ENCODE measurements around the gene NUTM2F. TPM values are rescaled to one million over a fixed set of nuclear protein-coding genes. Genes with fewer than 3 reads are reported as not detected.
"Not testable (repeated sequence)": the region's sequence is repeated elsewhere in the genome, so short reads cannot be mapped to it uniquely, and the experiment has no call there.

The NUTM2F gene, protein sequence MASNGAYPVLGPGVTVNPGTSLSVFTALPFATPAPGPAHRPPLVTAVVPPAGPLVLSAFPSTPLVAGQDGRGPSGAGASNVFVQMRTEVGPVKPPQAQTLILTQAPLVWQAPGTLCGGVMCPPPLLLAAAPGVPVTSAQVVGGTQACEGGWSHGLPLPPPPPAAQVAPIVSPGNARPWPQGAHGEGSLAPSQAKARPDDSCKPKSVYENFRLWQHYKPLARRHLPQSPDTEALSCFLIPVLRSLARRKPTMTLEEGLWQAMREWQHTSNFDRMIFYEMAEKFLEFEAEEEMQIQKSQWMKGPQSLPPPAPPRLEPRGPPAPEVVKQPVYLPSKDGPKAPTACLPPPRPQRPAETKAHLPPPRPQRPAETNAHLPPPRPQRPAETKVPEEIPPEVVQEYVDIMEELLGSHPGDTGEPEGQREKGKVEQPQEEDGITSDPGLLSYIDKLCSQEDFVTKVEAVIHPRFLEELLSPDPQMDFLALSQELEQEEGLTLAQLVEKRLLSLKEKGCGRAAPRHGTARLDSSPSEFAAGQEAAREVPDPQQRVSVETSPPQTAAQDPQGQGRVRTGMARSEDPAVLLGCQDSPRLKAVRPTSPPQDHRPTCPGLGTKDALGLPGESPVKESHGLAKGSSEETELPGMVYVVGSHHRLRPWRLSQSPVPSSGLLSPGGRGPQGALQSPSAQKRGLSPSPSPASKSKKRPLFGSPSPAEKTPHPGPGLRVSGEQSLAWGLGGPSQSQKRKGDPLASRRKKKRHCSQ
- not detected for total RNA-seq
- total RNA-seq (2013), result not detected
- total RNA-seq, result 0 to 0.05 (median 0) reads per million in 29 experiments

DNA sequence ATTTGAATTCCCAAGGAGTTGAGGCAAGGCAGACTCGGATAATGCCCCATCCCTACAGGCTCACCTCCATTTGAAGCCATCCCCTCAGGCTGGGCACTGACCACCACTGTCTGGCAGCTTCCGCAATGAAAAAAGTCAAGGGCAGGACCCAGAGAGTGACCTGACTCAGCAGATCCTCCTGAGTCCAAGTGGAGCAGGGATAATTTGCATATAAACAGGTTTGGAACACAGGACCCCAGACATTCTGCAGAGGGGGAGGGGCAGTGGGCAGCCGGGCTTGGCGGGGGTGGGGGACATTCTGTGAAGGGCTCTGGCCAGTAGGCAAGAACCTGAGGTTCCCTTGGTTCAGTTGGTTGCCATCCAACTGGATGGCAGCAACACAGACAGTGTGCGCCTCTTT, at the start of gene NUTM2F:
NUTM2F (minus strand) TSS at position 101 of the 400 bp plus-strand sequence; CDS start at position 80, 21 bp downstream.
- DNase-seq; ATAC-seq (replicated peaks in 1 of 4); H3K36me3 ChIP-seq (ENCODE audit: control insufficient read depth in 2 of 2, extremely low read depth in 1 of 2, insufficient read depth in 1 of 2, low read length in 1 of 2); H3K27me3 ChIP-seq (replicated peaks in 1 of 2; ENCODE audit: control insufficient read depth in 2 of 2, extremely low read depth in 1 of 2, insufficient read depth in 2 of 2, low read length in 1 of 2); H3K4me3 Mint-ChIP-seq; H3K27ac ChIP-seq (ENCODE audit: low read length); POLR2A ChIA-PET; H3K4me3 ChIP-seq (ENCODE audit: control insufficient read depth in 1 of 2, extremely low read depth in 1 of 2, low read length in 1 of 2); H3K36me3 Mint-ChIP-seq; H3K9me3 Mint-ChIP-seq; H3K4me1 Mint-ChIP-seq; H3K27ac Mint-ChIP-seq; H3K27me3 Mint-ChIP-seq; CTCF ChIA-PET; H3K9me3 ChIP-seq; H3K4me1 ChIP-seq (ENCODE audit: control insufficient read depth in 1 of 2, extremely low read depth in 1 of 2, insufficient read depth in 2 of 2, low read length in 2 of 2): not testable (repeated sequence)
- WGBS (ENCODE audit: insufficient coverage), result no CpG with 5 or more reads among the region's 5 CpGs

DNA sequence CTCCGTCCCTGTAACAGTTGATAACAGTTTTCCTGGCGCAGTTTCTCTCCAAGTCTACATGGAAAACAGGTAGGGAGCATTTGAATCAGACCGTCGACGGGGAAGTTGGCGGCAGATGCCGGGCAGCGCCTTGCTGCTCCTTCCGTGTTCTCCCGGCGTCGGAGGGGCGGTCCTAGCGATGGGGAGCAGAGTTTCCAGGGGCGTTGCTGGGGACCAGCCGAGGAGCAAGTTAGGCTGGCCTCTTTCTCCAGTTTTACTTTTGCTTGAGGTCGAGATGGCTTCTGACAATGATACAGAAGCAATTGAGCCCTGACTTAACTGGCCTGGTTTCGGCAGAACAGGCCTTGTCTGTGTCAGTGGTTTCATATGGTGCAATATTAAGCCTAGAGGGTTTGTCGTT, 46.8 kb upstream of the NUTM2F start:
- H3K36me3 Mint-ChIP-seq; CTCF ChIA-PET; H3K36me3 ChIP-seq (ENCODE audit: control insufficient read depth in 2 of 2, extremely low read depth in 1 of 2, insufficient read depth in 1 of 2, low read length in 1 of 2); H3K9me3 ChIP-seq; H3K9me3 Mint-ChIP-seq; H3K27me3 Mint-ChIP-seq; POLR2A ChIA-PET; H3K27me3 ChIP-seq (replicated peaks in 1 of 2; ENCODE audit: control insufficient read depth in 2 of 2, extremely low read depth in 1 of 2, insufficient read depth in 2 of 2, low read length in 1 of 2); H3K4me1 ChIP-seq (ENCODE audit: control insufficient read depth in 1 of 2, extremely low read depth in 1 of 2, insufficient read depth in 2 of 2, low read length in 2 of 2); H3K27ac ChIP-seq (ENCODE audit: low read length): not testable (repeated sequence)
- Mint-ChIP-seq H3K4me3 (peak overlapping the region; percentile 85 to 87 (median 86)), H3K4me1 (peaks cover 5 to 18% (median 18%) of the 10 kb centered on the region in 3 donors), H3K27ac (peak overlapping the region; percentile 79 to 80)
- ATAC-seq (replicated peaks in 1 of 4) (peak in 1 of 4 experiments; percentile 20), DNase-seq (peak in 6 of 35 experiments; percentile 0 to 14 (median 4))
- peak overlapping the region in 1 of 2 donors; percentile 43 for H3K4me3 ChIP-seq (ENCODE audit: control insufficient read depth in 1 of 2, extremely low read depth in 1 of 2, low read length in 1 of 2)
- no CpG with 5 or more reads among the region's 19 CpGs for WGBS (ENCODE audit: insufficient coverage)

DNA sequence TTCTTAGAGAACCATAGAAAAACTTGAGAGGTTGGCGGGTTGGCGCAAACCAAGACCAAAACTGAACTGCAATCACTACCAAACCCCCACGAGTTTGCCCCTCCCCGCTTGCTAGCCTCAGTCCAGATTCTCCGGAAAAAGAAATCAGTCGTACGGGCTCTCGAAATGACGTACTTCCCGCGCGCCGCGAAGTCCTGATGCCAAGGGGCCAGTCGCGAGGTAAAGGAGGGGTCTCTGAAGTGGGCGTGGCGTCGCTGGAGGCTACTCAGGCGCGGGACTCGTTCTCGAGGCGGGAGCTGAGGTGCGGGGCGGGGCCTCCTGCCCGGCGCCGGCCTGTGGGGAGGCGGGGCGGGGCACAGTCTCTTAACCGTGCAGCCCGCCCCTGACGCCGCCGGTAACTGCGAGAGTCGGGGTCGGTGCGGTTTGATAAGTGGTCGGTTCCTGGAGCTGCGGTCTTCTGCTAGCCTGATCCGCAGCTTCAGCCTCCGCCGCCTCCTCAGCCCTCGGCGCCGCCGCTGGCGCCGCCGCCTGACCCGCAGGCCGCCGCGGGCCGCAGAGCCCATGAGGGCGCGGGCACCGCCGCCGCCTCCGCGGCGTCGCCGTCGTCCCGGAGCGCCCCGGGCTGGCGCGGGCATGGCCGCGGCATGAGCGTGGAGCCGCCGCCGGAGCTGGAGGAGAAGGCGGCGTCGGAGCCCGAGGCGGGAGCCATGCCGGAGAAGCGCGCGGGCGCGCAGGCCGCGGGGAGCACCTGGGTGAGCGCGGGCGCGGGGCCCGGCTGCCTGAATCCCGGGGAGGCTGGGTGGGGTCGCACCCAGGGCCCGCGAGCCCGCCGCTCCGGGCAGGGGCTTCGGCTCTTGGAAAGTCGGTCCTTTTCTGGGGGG, 46.0 kb upstream of the NUTM2F start:
- under 1% methylated on average over 52 of the region's 106 CpGs for WGBS (ENCODE audit: insufficient coverage)
- H3K9me3 Mint-ChIP-seq, POLR2A ChIA-PET: not testable (repeated sequence)

DNA sequence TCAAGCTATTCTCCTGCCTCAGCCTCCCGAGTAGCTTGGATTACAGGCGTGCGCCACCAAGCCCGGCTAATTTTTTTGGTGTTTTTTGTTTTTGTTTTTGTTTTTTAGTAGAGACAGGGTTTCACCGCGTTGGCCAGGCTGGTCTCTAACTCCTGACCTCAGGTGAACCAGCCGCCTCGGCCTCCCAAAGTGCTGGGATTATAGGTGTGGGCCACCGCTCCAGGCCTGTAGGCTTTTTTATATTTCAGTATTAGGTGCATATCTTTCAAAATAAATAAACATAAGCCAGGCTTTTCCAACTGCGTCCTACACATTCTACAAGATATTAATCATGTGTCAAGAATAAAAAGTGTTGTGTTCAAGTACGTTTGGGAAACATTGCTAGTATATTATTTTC, 45.3 kb upstream of the NUTM2F start:
- H3K9me3 ChIP-seq; H3K36me3 Mint-ChIP-seq; H3K36me3 ChIP-seq (ENCODE audit: control insufficient read depth in 2 of 2, extremely low read depth in 1 of 2, insufficient read depth in 1 of 2, low read length in 1 of 2); H3K27me3 Mint-ChIP-seq; H3K9me3 Mint-ChIP-seq; H3K4me1 ChIP-seq (ENCODE audit: control insufficient read depth in 1 of 2, extremely low read depth in 1 of 2, insufficient read depth in 2 of 2, low read length in 2 of 2); CTCF ChIA-PET; H3K27me3 ChIP-seq (replicated peaks in 1 of 2; ENCODE audit: control insufficient read depth in 2 of 2, extremely low read depth in 1 of 2, insufficient read depth in 2 of 2, low read length in 1 of 2); POLR2A ChIA-PET; ATAC-seq (replicated peaks in 1 of 4): not testable (repeated sequence)
- peak overlapping the region; percentile 79 to 87 (median 86) for H3K4me3 Mint-ChIP-seq
- H3K27ac Mint-ChIP-seq, result peak overlapping the region; percentile 85 to 86
- peak in 1 of 35 experiments; percentile 0 for DNase-seq
- Histone ChIP-seq H3K27ac (ENCODE audit: low read length) (peak overlapping the region; percentile 47), H3K4me3 (ENCODE audit: control insufficient read depth in 1 of 2, extremely low read depth in 1 of 2, low read length in 1 of 2) (peak overlapping the region; percentile 44 to 49)
- WGBS (ENCODE audit: insufficient coverage), result no CpG with 5 or more reads among the region's 11 CpGs
- peaks cover 5 to 18% (median 18%) of the 10 kb centered on the region in 3 donors for H3K4me1 Mint-ChIP-seq

More for the DNA sequence above, 46.0 kb upstream of the NUTM2F start:
- DNase-seq (peak; percentile 75 to 92 (median 84)), ATAC-seq (replicated peaks in 1 of 4) (peak; percentile 96 to 98 (median 98))
- H3K9me3 ChIP-seq; H3K27me3 Mint-ChIP-seq; CTCF ChIA-PET; H3K4me1 ChIP-seq (ENCODE audit: control insufficient read depth in 1 of 2, extremely low read depth in 1 of 2, insufficient read depth in 2 of 2, low read length in 2 of 2); H3K36me3 ChIP-seq (ENCODE audit: control insufficient read depth in 2 of 2, extremely low read depth in 1 of 2, insufficient read depth in 1 of 2, low read length in 1 of 2); H3K36me3 Mint-ChIP-seq; H3K27me3 ChIP-seq (replicated peaks in 1 of 2; ENCODE audit: control insufficient read depth in 2 of 2, extremely low read depth in 1 of 2, insufficient read depth in 2 of 2, low read length in 1 of 2): not testable (repeated sequence)
- H3K4me3 ChIP-seq (ENCODE audit: control insufficient read depth in 1 of 2, extremely low read depth in 1 of 2, low read length in 1 of 2), result peak overlapping the region; percentile 44 to 49
- H3K27ac ChIP-seq (ENCODE audit: low read length), result peak overlapping the region; percentile 47
- Mint-ChIP-seq H3K4me3 (peak overlapping the region; percentile 85 to 87 (median 86)), H3K4me1 (peaks cover 5 to 18% (median 18%) of the 10 kb centered on the region in 3 donors), H3K27ac (peak overlapping the region; percentile 85 to 86)

DNA sequence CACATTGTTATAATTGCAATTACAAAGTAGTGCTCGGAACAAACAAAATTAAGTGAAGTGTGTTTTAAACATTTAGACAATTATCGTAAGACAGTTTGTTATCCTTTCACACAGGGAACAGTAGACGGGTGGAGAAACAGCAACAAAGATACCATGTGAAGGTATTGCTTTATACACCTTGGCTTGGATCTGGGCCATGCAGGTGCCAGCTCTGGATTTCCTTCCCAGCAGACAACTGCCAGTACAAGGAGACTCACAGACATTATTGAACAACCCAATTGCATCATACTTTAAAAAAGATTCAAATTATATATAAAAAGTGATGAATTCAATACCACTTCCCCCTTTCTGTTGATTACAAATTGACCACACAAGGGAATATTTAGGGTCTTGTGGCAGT, 41.8 kb upstream of the NUTM2F start:
- H3K4me1 Mint-ChIP-seq; CTCF ChIA-PET; H3K27me3 Mint-ChIP-seq; H3K4me3 Mint-ChIP-seq; H3K9me3 Mint-ChIP-seq; H3K36me3 Mint-ChIP-seq; H3K27ac Mint-ChIP-seq; H3K27ac ChIP-seq (ENCODE audit: low read length); H3K9me3 ChIP-seq; H3K36me3 ChIP-seq (ENCODE audit: control insufficient read depth in 2 of 2, extremely low read depth in 1 of 2, insufficient read depth in 1 of 2, low read length in 1 of 2); ATAC-seq (replicated peaks in 1 of 4); POLR2A ChIA-PET; DNase-seq; H3K4me3 ChIP-seq (ENCODE audit: control insufficient read depth in 1 of 2, extremely low read depth in 1 of 2, low read length in 1 of 2); H3K4me1 ChIP-seq (ENCODE audit: control insufficient read depth in 1 of 2, extremely low read depth in 1 of 2, insufficient read depth in 2 of 2, low read length in 2 of 2); H3K27me3 ChIP-seq (replicated peaks in 1 of 2; ENCODE audit: control insufficient read depth in 2 of 2, extremely low read depth in 1 of 2, insufficient read depth in 2 of 2, low read length in 1 of 2): not testable (repeated sequence)
- WGBS (ENCODE audit: insufficient coverage), result no CpG with 5 or more reads among the region's 3 CpGs

DNA sequence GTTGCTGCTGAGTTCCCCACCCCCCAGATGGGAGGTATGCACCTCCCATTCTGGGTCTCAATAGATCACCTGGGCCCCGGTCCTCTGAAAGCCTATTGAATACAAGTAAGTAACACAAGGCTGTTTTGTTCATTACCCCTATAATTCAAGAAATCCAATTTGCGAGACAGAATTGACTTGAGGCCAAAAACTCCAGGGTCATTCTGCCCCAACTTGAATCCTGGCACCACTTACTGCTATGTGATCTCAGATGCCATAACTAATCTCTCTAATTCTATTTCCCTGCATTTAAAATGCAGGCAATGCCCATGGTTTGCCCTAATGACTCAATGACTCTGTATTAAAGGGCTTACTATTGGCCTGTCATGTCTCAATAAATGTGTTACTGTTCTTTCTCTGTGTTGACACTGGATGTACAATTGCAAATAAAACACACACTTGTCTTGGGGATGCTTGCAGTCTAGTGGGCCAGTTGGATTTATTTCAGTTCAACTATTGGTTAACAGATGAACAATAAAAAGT, 35.7 kb upstream of the NUTM2F start:
- H3K36me3 ChIP-seq (ENCODE audit: control insufficient read depth in 2 of 2, extremely low read depth in 1 of 2, insufficient read depth in 1 of 2, low read length in 1 of 2); ATAC-seq (replicated peaks in 1 of 4); CTCF ChIA-PET; H3K4me1 ChIP-seq (ENCODE audit: control insufficient read depth in 1 of 2, extremely low read depth in 1 of 2, insufficient read depth in 2 of 2, low read length in 2 of 2); H3K9me3 Mint-ChIP-seq; H3K27me3 ChIP-seq (replicated peaks in 1 of 2; ENCODE audit: control insufficient read depth in 2 of 2, extremely low read depth in 1 of 2, insufficient read depth in 2 of 2, low read length in 1 of 2); H3K36me3 Mint-ChIP-seq; H3K4me3 Mint-ChIP-seq; DNase-seq; H3K27me3 Mint-ChIP-seq; H3K4me1 Mint-ChIP-seq; POLR2A ChIA-PET; H3K4me3 ChIP-seq (ENCODE audit: control insufficient read depth in 1 of 2, extremely low read depth in 1 of 2, low read length in 1 of 2); H3K27ac Mint-ChIP-seq; H3K9me3 ChIP-seq; H3K27ac ChIP-seq (ENCODE audit: low read length): not testable (repeated sequence)
- WGBS (ENCODE audit: insufficient coverage), result no CpG with 5 or more reads among the region's 2 CpGs
